Psoas muscle (tissue), 8 donors: ENCODE measurements around the gene COL5A1. TPM values are rescaled to one million over a fixed set of nuclear protein-coding genes. Genes with fewer than 3 reads are reported as not detected.
"Not testable (repeated sequence)": the region's sequence is repeated elsewhere in the genome, so short reads cannot be mapped to it uniquely, and the experiment has no call there.

Source experiments
- ATAC-seq, 4 donors: fragments of 200-7000 bp; cut with Tn5 transposase; one replicate each; pipeline ENCODE4 v1.9.1; 2020; ENCODE audit warnings: moderate library complexity in 3 of 4, mild to moderate bottlenecking in 2 of 4
- DNase-seq, 2 donors: peaks; one replicate each; pipeline ENCODE4 v3.0.0-alpha.2; 2020
- H3K27ac ChIP-seq: fragments of 200-600 bp; one replicate; pipeline ENCODE4 v1.8.0; 2022
- H3K27me3 ChIP-seq, 3 donors: fragments of 200-600 bp in 1 of 3; one replicate each; pipeline versions ENCODE4 v1.6.1 to v1.8.0; 2013 to 2022; ENCODE audit warnings: low read length in 2 of 3, mild to moderate bottlenecking in 2 of 3, moderate library complexity in 1 of 3; ENCODE audit not compliant: insufficient read depth in 3 of 3
- H3K36me3 ChIP-seq, 2 donors: fragments of 200-600 bp in 1 of 2; one replicate each; pipeline versions ENCODE4 v1.6.1 to v1.8.0; 2013 to 2022; ENCODE audit warnings: low read depth in 1 of 2, mild to moderate bottlenecking in 1 of 2, moderate library complexity in 1 of 2; ENCODE audit not compliant: insufficient read depth in 1 of 2
- H3K4me1 ChIP-seq: fragments of 200-600 bp; one replicate; pipeline ENCODE4 v1.8.0; 2022
- H3K4me3 ChIP-seq: fragments of 200-600 bp; one replicate; pipeline ENCODE4 v1.8.0; 2022; ENCODE audit warnings: mild to moderate bottlenecking
- H3K9me3 ChIP-seq: fragments of 200-600 bp; one replicate; pipeline ENCODE4 v1.8.0; 2022
- WGBS, 3 donors: extraction: QIAGEN DNeasy Blood & Tissue Kit; methylation state at CpG; one replicate each; pipeline versions ENCODE4 v1.1.6 to v1.1.7; 2013; 5-methylcytosine and 5-hydroxymethylcytosine counted together
- intact Hi-C, 2 donors: fragments of 100-400 bp; cut with DNase I; formaldehyde crosslinking; loops; one replicate each; pipeline versions ENCODE4 v1.11.0 to v1.14.2; 2022
- polyA plus RNA-seq, 3 donors: library from polyadenylated mRNA; stranded (reverse); fragments of 200-250 nt; gene quantifications; one replicate each; pipeline ENCODE4 v1.2.3, GENCODE V29; 2013
- total RNA-seq, 4 donors: library from RNA; stranded (reverse); fragmentation: NEBNext Ultra II Directional in 2 of 4; extraction: Animal tissue kit (Norgen Biotek cat#: 25700) in 2 of 4; gene quantifications; one replicate each; pipeline versions ENCODE4 v1.2.1 to v1.2.4, GENCODE V29; 2021 to 2023
- TF ChIP-seq, protein P1 (sequence below): fragments of 200-600 bp; IDR thresholded peaks from one replicate; pipeline ENCODE4 v1.8.0; 2022; ENCODE audit warnings: antibody characterized with exemption
- donor health status: healthy with polysubstance abuse.
- donor health status: DM: no; HTN: no; CAD: no; lungs with moderate emphysema.
- donor health status: Bipolar disorder and iron deficiency.
- donor health status: healthy.
- donor health status: DM: yes; HTN: yes; CAD: no.
- donor health status: DM: no; HTN: no; CAD: no.
- donor health status: DM: no; HTN: no; CAD: no.
- donor health status: DM: yes; HTN: yes; CAD: no.

Gene COL5A1
- total and polyA plus RNA-seq, 7 donors: 1.7 to 11.3 (median 3.4) TPM

DNA sequence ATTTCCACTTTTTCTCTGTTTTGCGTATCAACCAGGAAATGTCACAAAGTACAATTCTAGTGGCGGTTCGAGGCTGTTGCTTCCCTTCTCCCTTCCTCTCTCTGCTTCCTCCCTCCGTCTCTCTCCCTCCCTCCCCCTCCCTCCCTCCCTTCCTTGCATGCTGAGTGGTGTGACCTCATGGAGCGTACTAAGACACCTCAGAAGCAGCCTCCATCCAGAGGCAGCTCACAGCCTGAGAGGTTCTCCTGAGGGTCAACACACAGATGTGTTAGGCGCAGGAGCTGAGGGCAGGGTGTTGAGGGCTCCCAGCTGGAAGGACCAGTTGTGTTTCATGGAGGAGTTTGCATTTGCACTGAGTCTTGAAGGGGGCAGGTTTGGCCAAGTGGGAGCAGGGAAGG lies 57.7 kb downstream of the COL5A1 start:
- Histone ChIP-seq H3K36me3 (no peaks in the 10 kb centered on the region), H3K27me3 (peaks cover 0 to 15% (median 9%) of the 10 kb centered on the region in 3 donors), H3K9me3 (no peaks in the 10 kb centered on the region), H3K27ac (no peak overlapping the region), H3K4me3 (no peak overlapping the region), H3K4me1 (no peaks in the 10 kb centered on the region)
- ATAC-seq (no peak), DNase-seq (peak in 1 of 2 donors; percentile 48)
- intact Hi-C loops: loop anchor here (2.0 to 5.0 kb wide), 3 partner anchors 38 to 283 kb away; no protein-coding TSS in a partner anchor
- TF ChIP-seq, protein P1, sequence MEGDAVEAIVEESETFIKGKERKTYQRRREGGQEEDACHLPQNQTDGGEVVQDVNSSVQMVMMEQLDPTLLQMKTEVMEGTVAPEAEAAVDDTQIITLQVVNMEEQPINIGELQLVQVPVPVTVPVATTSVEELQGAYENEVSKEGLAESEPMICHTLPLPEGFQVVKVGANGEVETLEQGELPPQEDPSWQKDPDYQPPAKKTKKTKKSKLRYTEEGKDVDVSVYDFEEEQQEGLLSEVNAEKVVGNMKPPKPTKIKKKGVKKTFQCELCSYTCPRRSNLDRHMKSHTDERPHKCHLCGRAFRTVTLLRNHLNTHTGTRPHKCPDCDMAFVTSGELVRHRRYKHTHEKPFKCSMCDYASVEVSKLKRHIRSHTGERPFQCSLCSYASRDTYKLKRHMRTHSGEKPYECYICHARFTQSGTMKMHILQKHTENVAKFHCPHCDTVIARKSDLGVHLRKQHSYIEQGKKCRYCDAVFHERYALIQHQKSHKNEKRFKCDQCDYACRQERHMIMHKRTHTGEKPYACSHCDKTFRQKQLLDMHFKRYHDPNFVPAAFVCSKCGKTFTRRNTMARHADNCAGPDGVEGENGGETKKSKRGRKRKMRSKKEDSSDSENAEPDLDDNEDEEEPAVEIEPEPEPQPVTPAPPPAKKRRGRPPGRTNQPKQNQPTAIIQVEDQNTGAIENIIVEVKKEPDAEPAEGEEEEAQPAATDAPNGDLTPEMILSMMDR: no peak
- 59 to 73% (median 63%) methylated on average over 6 of the region's 6 CpGs for WGBS, 3 donors

DNA sequence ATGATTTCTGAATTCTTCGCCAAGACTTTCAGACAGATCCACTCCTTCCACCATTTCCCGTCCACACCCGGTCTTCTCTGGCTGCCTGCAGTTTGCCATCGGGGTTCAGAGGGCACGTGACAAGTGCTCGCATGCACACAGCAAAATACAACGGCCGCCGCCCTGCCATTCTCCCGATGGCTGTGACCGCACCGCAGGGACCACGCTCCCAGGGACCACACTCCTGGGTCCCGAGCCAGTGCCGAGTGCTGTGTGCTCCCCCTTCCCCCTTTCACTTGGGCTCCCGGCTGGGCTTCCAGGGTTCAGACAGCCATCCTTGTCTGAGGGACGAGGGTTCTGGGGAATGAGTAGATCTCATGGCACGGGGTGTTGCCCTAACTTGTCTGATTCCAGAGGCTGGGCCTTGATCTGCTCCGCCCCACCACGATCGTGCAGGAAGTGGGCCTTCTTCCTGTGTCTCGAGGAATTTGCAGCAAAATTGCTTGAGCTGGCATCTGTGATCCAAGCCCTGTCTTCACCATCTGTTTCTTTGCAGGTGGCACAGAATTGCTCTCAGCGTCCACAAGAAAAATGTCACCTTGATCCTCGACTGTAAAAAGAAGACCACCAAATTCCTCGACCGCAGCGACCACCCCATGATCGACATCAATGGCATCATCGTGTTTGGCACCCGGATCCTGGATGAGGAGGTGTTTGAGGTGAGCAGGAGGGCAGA lies 59.2 kb downstream of the COL5A1 start:
- 86 to 87% (median 86%) methylated on average over 30 of the region's 30 CpGs for WGBS, 3 donors
- Histone ChIP-seq H3K36me3 (no peaks in the 10 kb centered on the region), H3K4me1 (no peaks in the 10 kb centered on the region), H3K4me3 (no peak overlapping the region), H3K9me3 (no peaks in the 10 kb centered on the region), H3K27me3 (peaks cover 0 to 14% (median 9%) of the 10 kb centered on the region in 3 donors), H3K27ac (no peak overlapping the region)
- DNase-seq (peak in 1 of 2 donors; percentile 43), ATAC-seq (no peak)
- TF ChIP-seq, protein P1: no peak
- intact Hi-C loops: loop anchor here in 1 of 2 donors (5.0 kb wide), 1 partner anchor 712 kb away; no protein-coding TSS in a partner anchor

DNA sequence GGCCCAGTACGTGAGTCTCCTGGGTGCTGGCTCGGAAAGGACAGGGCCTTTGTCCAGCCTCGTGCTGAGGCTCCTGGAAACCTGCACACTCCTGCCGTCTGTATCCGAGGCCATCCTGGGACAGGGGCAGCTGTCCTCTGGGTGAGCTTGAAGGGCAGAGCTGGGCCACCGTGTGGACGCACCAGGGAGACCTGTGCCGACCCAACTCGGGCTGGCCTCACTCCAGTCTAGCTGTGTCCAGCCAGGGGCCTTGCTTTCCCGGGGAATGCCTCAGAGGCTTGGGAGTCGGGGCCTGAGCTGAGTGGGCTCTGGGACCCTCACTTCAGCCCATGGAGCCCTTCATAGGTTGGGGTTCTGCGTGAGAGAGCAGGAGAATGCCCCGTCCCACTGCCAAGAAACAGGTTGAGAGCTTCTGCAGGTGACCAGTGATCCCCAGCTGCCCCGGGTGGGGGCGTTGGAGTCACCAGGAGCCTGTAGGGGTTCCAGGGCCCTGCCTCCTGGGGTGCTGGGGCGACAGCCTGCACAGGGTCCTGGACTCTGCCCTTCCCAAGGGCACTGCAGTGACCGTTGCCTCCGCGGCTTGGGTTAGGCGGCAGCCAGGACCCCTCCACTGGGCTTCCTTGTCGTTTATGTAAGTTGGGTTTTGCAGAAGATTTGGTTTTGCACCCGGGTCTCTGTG lies 60.1 kb downstream of the COL5A1 start:
- no peak for DNase-seq
- no peak for ATAC-seq
- Histone ChIP-seq H3K4me3 (no peak overlapping the region), H3K9me3 (no peaks in the 10 kb centered on the region), H3K4me1 (no peaks in the 10 kb centered on the region), H3K36me3 (no peaks in the 10 kb centered on the region), H3K27ac (no peak overlapping the region), H3K27me3 (peaks cover 0 to 16% (median 9%) of the 10 kb centered on the region in 3 donors)
- 75 to 82% (median 81%) methylated on average over 20 to 22 of the region's 22 CpGs for WGBS, 3 donors
- intact Hi-C loops: loop anchor here in 1 of 2 donors (5.0 kb wide), 1 partner anchor 711 kb away; no protein-coding TSS in a partner anchor
- TF ChIP-seq, protein P1: no peak

DNA sequence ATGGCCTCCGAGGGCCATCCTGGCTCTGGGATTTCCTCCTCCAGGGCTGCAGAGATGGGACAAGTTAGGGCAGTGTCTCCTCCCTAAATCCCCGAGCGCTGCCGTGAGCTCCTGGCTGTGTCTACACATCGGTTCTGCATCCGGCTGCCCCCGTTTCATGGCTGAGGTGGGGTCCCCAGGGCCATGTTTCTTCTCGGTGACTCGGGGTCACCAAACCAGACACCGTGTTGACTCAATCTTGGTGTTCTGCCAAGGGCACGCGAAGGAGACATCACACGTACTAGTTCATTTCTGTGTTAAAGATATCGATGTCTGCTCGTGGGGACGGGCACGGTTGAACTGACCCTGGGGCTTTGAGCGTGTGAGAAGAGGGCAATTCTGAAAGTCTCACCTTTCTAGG lies 60.7 kb downstream of the COL5A1 start:
- intact Hi-C loops: loop anchor here in 1 of 2 donors (5.0 kb wide), 1 partner anchor 710 kb away; no protein-coding TSS in a partner anchor
- WGBS, 3 donors: 71 to 79% (median 77%) methylated on average over 18 of the region's 18 CpGs
- DNase-seq: peak in 1 of 2 donors; percentile 46

DNA sequence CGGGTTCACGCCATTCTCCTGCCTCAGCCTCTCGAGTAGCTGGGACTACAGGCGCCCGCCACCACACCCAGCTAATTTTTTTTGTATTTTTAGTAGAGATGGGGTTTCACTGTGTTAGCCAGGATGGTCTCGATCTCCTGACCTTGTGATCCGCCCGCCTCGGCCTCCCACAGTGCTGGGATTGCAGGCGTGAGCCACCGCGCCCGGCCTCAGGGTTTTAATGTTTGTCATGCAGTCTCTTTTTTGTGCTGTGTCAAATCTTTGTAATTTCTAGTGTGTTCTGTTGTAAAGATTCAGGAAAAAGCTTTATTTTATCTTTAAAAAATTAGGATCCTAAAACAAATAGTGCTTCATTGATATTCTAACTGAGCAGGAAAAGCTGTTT lies 62.1 kb downstream of the COL5A1 start:
- intact Hi-C loops: loop anchor here in 1 of 2 donors (5.0 kb wide), 1 partner anchor 709 kb away; no protein-coding TSS in a partner anchor
- not testable (repeated sequence) for H3K36me3 ChIP-seq, DNase-seq, H3K27ac ChIP-seq, ATAC-seq, H3K4me1 ChIP-seq, H3K4me3 ChIP-seq, H3K9me3 ChIP-seq
- 80 to 100% (median 90%) methylated on average over 7 to 13 of the region's 13 CpGs for WGBS, 3 donors
- peaks cover 0 to 27% (median 11%) of the 10 kb centered on the region in 3 donors for H3K27me3 ChIP-seq

More for the DNA sequence above, 60.7 kb downstream of the COL5A1 start:
- TF ChIP-seq, protein P1: no peak
- H3K9me3 ChIP-seq: no peaks in the 10 kb centered on the region
- no peak overlapping the region for H3K4me3 ChIP-seq
- H3K27me3 ChIP-seq: peaks cover 0 to 19% (median 9%) of the 10 kb centered on the region in 3 donors
- no peak for ATAC-seq
- H3K4me1 ChIP-seq: no peaks in the 10 kb centered on the region
- no peaks in the 10 kb centered on the region for H3K36me3 ChIP-seq
- H3K27ac ChIP-seq: no peak overlapping the region
